ENCODE results near the gene STAT3.
"Not testable (repeated sequence)": the region's sequence is repeated elsewhere in the genome, so short reads cannot be mapped to it uniquely, and the experiment has no call there.

Gene STAT3

DNA sequence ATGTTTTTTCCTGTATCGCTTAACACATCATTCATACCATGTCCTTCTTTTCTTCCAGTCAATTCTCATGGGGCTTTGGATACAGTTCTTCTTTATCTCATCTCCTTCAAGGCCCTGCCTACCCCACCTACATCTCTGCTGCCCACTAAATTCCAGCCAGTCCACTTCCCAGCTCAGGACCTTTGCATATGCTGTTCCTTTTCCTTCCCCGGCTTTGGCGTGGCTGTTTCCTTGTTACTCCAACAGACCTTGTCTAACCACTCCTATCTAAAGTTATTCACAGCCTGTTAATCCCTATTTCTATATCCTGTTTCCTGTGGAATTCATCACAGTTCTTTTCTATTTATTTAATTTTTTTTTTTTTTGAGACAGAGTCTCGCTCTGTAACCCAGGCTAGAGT lies 6.6 kb upstream of the STAT3 start (continued):
- no peak for TF ChIP-seq TSHZ2 (CRISPR knock-in tag; IDR thresholded peaks at IDR 0.05)
- TF ChIP-seq ZNF8 (CRISPR knock-in tag; IDR thresholded peaks at IDR 0.05): no peak
- TF ChIP-seq ZC3H10 (CRISPR knock-in tag; IDR thresholded peaks at IDR 0.05): no peak
- TF ChIP-seq RARB (CRISPR knock-in tag; IDR thresholded peaks at IDR 0.05): no peak

GRCh38 chr17:42392692-42393415 lies 4.6 kb upstream of the STAT3 start:
- no peak for TF ChIP-seq ZFP30 (CRISPR knock-in tag; IDR thresholded peaks at IDR 0.05)
- peak; percentile 95 for TF ChIP-seq ZFP3 (CRISPR knock-in tag; IDR thresholded peaks at IDR 0.05)
- ATAC-seq: no peak

GRCh38 chr17:42391439-42391838 lies 3.2 kb upstream of the STAT3 start:
- not testable (repeated sequence) for ATAC-seq

- no peak for ATAC-seq
- no peak for TF ChIP-seq POU6F1 (CRISPR knock-in tag; IDR thresholded peaks at IDR 0.05; ENCODE audit: borderline replicate concordance, low read depth)
- TF ChIP-seq TOX (CRISPR knock-in tag; IDR thresholded peaks at IDR 0.05; ENCODE audit: borderline replicate concordance): no peak
- no peak for TF ChIP-seq CSDC2 (CRISPR knock-in tag; IDR thresholded peaks at IDR 0.05)
- TF ChIP-seq ZNF8 (CRISPR knock-in tag; IDR thresholded peaks at IDR 0.05): no peak
- TF ChIP-seq ZC3H10 (CRISPR knock-in tag; IDR thresholded peaks at IDR 0.05): no peak
- no peak for TF ChIP-seq ESRRG (CRISPR knock-in tag; IDR thresholded peaks at IDR 0.05)
- no peak for TF ChIP-seq TCF4 (CRISPR knock-in tag; IDR thresholded peaks at IDR 0.05; ENCODE audit: borderline replicate concordance)
- TF ChIP-seq GLIS3 (CRISPR knock-in tag; IDR thresholded peaks at IDR 0.05): no peak
- no peak for TF ChIP-seq BACH2 (CRISPR knock-in tag; IDR thresholded peaks at IDR 0.05; ENCODE audit: borderline replicate concordance)
- TF ChIP-seq, protein P1, sequence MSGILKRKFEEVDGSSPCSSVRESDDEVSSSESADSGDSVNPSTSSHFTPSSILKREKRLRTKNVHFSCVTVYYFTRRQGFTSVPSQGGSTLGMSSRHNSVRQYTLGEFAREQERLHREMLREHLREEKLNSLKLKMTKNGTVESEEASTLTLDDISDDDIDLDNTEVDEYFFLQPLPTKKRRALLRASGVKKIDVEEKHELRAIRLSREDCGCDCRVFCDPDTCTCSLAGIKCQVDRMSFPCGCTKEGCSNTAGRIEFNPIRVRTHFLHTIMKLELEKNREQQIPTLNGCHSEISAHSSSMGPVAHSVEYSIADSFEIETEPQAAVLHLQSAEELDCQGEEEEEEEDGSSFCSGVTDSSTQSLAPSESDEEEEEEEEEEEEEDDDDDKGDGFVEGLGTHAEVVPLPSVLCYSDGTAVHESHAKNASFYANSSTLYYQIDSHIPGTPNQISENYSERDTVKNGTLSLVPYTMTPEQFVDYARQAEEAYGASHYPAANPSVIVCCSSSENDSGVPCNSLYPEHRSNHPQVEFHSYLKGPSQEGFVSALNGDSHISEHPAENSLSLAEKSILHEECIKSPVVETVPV (CRISPR knock-in tag; IDR thresholded peaks at IDR 0.05): no peak
- TF ChIP-seq PATZ1 (CRISPR knock-in tag; IDR thresholded peaks at IDR 0.05; ENCODE audit: borderline replicate concordance): no peak
- TF ChIP-seq ZNF70 (CRISPR knock-in tag; IDR thresholded peaks at IDR 0.05): no peak
- TF ChIP-seq RARB (CRISPR knock-in tag; IDR thresholded peaks at IDR 0.05): no peak
- TF ChIP-seq ZFP3 (CRISPR knock-in tag; IDR thresholded peaks at IDR 0.05): no peak
- TF ChIP-seq ARNTL (CRISPR knock-in tag; IDR thresholded peaks at IDR 0.05; ENCODE audit: borderline replicate concordance, low read depth): no peak
- no peak for TF ChIP-seq PPARA (CRISPR knock-in tag; IDR thresholded peaks at IDR 0.05; ENCODE audit: borderline replicate concordance)
- no peak for TF ChIP-seq ISL1 (CRISPR knock-in tag; IDR thresholded peaks at IDR 0.05)
Measured at GRCh38 chr17:42389899-42390298, 1.7 kb upstream of the STAT3 start.

DNA sequence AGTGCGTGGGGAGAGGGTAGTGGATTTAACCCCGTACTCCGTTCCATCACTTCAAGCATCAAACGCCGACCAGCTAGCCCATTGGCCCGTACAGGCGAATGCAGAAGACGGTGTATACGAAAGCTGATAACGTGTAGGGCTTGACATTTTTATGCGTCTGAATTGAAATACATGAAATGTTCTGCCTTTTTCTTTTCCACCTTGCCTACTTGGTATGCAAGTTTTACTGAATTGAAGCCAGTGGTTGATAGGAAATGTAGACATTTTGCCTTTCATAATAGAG lies 834 bp upstream of the STAT3 start:
- peak; percentile 0; the same call in 1 of the 3 replicates for ATAC-seq
- TF ChIP-seq CSDC2 (CRISPR knock-in tag; IDR thresholded peaks at IDR 0.05) (no peak), TSHZ2 (CRISPR knock-in tag; IDR thresholded peaks at IDR 0.05) (no peak), CREB5 (CRISPR knock-in tag; IDR thresholded peaks at IDR 0.05; ENCODE audit: low read depth) (no peak), ARNTL (CRISPR knock-in tag; IDR thresholded peaks at IDR 0.05; ENCODE audit: borderline replicate concordance, low read depth) (no peak), ISL1 (CRISPR knock-in tag; IDR thresholded peaks at IDR 0.05) (no peak), ZNF70 (CRISPR knock-in tag; IDR thresholded peaks at IDR 0.05) (no peak), GLIS3 (CRISPR knock-in tag; IDR thresholded peaks at IDR 0.05) (no peak), SNAI2 (CRISPR knock-in tag; IDR thresholded peaks at IDR 0.05) (no peak)
- TF ChIP-seq, protein P1 (CRISPR knock-in tag; IDR thresholded peaks at IDR 0.05): no peak

Data from SK-N-SH treated with all-trans-retinoic acid at 6 μM for 48 hours (cell line).